Breast epithelium (tissue), 4 donors: ENCODE measurements around the gene USP2. TPM values are rescaled to one million over a fixed set of nuclear protein-coding genes. Genes with fewer than 3 reads are reported as not detected.
A peak's percentile ranks its signal among the peaks of the same experiment; 100 is the strongest.

Source experiments
- DNase-seq, 2 donors: peaks; one replicate each; pipeline ENCODE4 v3.0.0-alpha.2; 2019; ENCODE audit warnings: low spot score in 2 of 2
- H3K27ac ChIP-seq, 2 donors: fragments of 200-600 bp; sonication (generic) in 1 of 2; one replicate each; pipeline ENCODE4 v1.5.1; 2016 to 2019; ENCODE audit warnings: mild to moderate bottlenecking in 1 of 2
- H3K27me3 ChIP-seq, 2 donors: fragments of 200-600 bp; sonication (generic) in 1 of 2; one replicate each; pipeline versions ENCODE4 v1.5.1 to v1.6.0; 2017 to 2019; ENCODE audit warnings: control low read depth in 1 of 2, mild to moderate bottlenecking in 1 of 2
- H3K36me3 ChIP-seq: fragments of 200-600 bp; one replicate; pipeline ENCODE4 v1.5.1; 2019
- H3K4me1 ChIP-seq, 2 donors: fragments of 200-600 bp; sonication (generic); one replicate each; pipeline ENCODE4 v1.5.1; 2016 to 2019; ENCODE audit warnings: control low read depth in 1 of 2
- H3K4me3 ChIP-seq, 3 donors: fragments of 200-600 bp; sonication (generic); 1 replicate in 2 of 3; 2 replicates in 1 of 3; pipeline ENCODE4 v1.5.1; 2016 to 2019; ENCODE audit warnings: mild to moderate bottlenecking in 3 of 3, moderate library complexity in 2 of 3
- H3K9me3 ChIP-seq, 2 donors: fragments of 200-600 bp; sonication (generic) in 1 of 2; one replicate each; pipeline ENCODE4 v1.5.1; 2016 to 2019; ENCODE audit warnings: control low read depth in 1 of 2
- CTCF ChIP-seq, 3 donors: fragments of 450-650 bp; IDR thresholded peaks; one replicate each; pipeline ENCODE4 v1.5.1; 2016 to 2017; ENCODE audit warnings: antibody characterized with exemption in 3 of 3, mild to moderate bottlenecking in 3 of 3, moderate library complexity in 3 of 3
- POLR2A ChIP-seq: fragments of 450-650 bp; IDR thresholded peaks from one replicate; pipeline ENCODE4 v1.6.1; 2016; ENCODE audit warnings: antibody characterized with exemption, mild to moderate bottlenecking, moderate library complexity
- POLR2AphosphoS5 ChIP-seq, 3 donors: sonication (generic); formaldehyde crosslinking; IDR thresholded peaks; one replicate each; pipeline ENCODE4 v1.6.1; 2017; ENCODE audit warnings: antibody characterized with exemption in 3 of 3
- intact Hi-C: fragments of 100-400 bp; cut with DNase I; formaldehyde crosslinking; loops from one replicate; pipeline ENCODE4 v1.15.1; 2023; ENCODE audit warnings: low total_unique reads
- total RNA-seq, 3 donors: library from RNA; depleted of rRNA; stranded (reverse); fragments of >200 nt; gene quantifications; one replicate each; pipeline ENCODE4 v1.1.0, GENCODE V29; 2016

Gene USP2
- total RNA-seq, 3 donors from 2014 or later: 0.48 to 3.8 (median 2.0) TPM

- intact Hi-C loops: no loop called here
- Histone ChIP-seq H3K27ac (peak overlapping the region; percentile 90 to 96), H3K27me3 (peaks cover 0 to 3% of the 10 kb centered on the region in 2 donors), H3K36me3 (no peaks in the 10 kb centered on the region), H3K4me1 (peaks cover 5 to 15% of the 10 kb centered on the region in 2 donors), H3K4me3 (peak overlapping the region in 1 of 3 donors; percentile 81), H3K9me3 (no peaks in the 10 kb centered on the region)
- no peak for DNase-seq
- TF ChIP-seq POLR2A: no peak
- TF ChIP-seq POLR2AphosphoS5 (IDR thresholded peaks at IDR 0.05): no peak
- TF ChIP-seq CTCF (IDR thresholded peaks at IDR 0.05): no peak
Observed at GRCh38 chr11:119319700-119320239, 61.7 kb downstream of the USP2 start.

- Histone ChIP-seq H3K27me3 (peaks cover 0 to 3% of the 10 kb centered on the region in 2 donors), H3K4me3 (peak overlapping the region in 2 of 3 donors; percentile 7 to 81), H3K4me1 (peaks cover 5 to 15% of the 10 kb centered on the region in 2 donors), H3K9me3 (no peaks in the 10 kb centered on the region), H3K27ac (peak overlapping the region; percentile 90 to 96), H3K36me3 (no peaks in the 10 kb centered on the region)
- intact Hi-C loops: no loop called here
- DNase-seq: no peak
- TF ChIP-seq POLR2A (no peak), CTCF (IDR thresholded peaks at IDR 0.05) (no peak), POLR2AphosphoS5 (IDR thresholded peaks at IDR 0.05) (no peak)
Observed at GRCh38 chr11:119319136-119319699, 62.3 kb downstream of the USP2 start.

- DNase-seq: peak in 1 of 2 donors; percentile 79
- H3K4me3 ChIP-seq: peak overlapping the region in 2 of 3 donors; percentile 7 to 81
- TF ChIP-seq CTCF (IDR thresholded peaks at IDR 0.05) (no peak), POLR2AphosphoS5 (IDR thresholded peaks at IDR 0.05) (peak; percentile 33 to 56 (median 53)), POLR2A (no peak)
- H3K36me3 ChIP-seq: no peaks in the 10 kb centered on the region
- intact Hi-C loops: loop anchor here (1.0 kb wide), 1 partner anchor 20 kb away; no protein-coding TSS in a partner anchor
- peak overlapping the region; percentile 90 to 96 for H3K27ac ChIP-seq
- peaks cover 5 to 15% of the 10 kb centered on the region in 2 donors for H3K4me1 ChIP-seq
- no peaks in the 10 kb centered on the region for H3K9me3 ChIP-seq
- H3K27me3 ChIP-seq: peaks cover 0 to 3% of the 10 kb centered on the region in 2 donors
Observed at GRCh38 chr11:119318240-119319135, 63.0 kb downstream of the USP2 start.

- Histone ChIP-seq H3K4me3 (peak overlapping the region; percentile 50 to 81 (median 61)), H3K4me1 (peaks cover 5 to 15% of the 10 kb centered on the region in 2 donors), H3K9me3 (no peaks in the 10 kb centered on the region), H3K27ac (peak overlapping the region; percentile 90 to 96), H3K27me3 (peaks cover 0 to 3% of the 10 kb centered on the region in 2 donors), H3K36me3 (no peaks in the 10 kb centered on the region)
- TF ChIP-seq POLR2AphosphoS5 (IDR thresholded peaks at IDR 0.05): peak in 2 of 3 donors; percentile 14 to 29
- no peak for TF ChIP-seq CTCF (IDR thresholded peaks at IDR 0.05)
- DNase-seq: peak in 1 of 2 donors; percentile 66
- intact Hi-C loops: loop anchor here (1.0 kb wide), 1 partner anchor 21 kb away; no protein-coding TSS in a partner anchor
Observed at GRCh38 chr11:119317592-119318239, 63.8 kb downstream of the USP2 start.
